GM19455 (cell line): Measurements from ENCODE around the gene TCFL5.

ENCODE experiments used
- ATAC-seq: cut with Tn5 transposase; IDR thresholded peaks from one replicate; pipeline ENCODE4 v1.9.1; 2021; ENCODE audit not compliant: unreplicated experiment

Gene TCFL5

DNA sequence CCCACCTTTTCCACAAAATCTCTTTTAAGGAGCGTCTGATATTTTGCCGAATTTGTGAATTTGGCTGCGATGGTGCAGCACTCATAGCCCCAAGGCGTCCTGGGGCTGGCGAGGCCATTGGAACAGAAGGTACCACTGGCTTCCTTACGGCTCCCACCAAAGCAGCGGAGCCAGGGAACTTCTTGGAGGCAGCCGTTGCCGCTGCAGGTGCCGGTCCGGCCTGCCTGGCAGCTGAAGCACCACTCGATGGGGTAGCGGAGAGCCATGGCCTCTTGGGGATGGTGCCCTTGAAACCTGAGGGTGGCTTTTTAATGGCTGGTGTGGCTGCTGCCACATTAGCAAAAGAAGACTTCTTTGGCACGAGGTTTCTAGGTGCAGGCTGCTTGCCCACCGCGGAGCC, 34.9 kb upstream of the TCFL5 start:
- no peak for ATAC-seq

DNA sequence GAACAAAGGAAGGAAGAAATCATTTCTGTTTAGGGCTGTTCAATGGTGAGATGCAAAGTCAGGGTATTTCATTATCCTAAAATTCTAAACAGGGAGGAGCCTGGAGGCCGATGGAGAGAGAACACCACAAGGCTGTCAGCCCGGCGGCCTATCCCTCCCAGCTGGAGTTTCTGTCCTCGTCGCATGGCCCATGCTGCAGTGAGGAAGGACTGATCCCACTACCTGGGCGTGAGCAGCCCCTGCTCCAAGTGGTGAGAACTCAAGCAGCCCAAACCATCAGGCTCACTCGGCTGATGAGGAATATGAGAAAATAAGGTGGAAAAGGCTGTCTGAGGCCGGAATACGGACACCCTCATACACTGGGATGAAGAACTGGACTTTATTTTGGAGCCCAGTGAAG, 33.9 kb upstream of the TCFL5 start:
- ATAC-seq = no peak

DNA sequence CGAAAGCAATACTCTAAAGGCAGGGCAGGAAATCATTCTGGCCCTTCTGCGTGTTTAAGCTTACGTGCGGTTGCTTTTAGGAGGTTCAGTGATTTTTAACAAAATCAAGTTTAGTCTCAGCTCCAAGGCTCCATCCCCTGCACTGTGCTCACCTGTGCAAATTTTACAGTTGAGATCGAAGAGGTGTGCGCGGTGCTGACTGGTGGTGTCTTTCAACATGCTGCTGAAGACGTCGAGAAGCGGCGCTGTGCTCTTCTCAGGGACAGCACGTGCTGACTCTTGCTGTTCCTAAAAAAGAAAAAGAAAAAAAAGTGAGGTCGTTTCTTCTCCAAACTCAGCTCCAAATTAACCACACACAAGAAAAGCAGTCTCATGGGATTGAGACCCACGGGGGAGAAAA, 32.6 kb upstream of the TCFL5 start:
- no peak for ATAC-seq

DNA sequence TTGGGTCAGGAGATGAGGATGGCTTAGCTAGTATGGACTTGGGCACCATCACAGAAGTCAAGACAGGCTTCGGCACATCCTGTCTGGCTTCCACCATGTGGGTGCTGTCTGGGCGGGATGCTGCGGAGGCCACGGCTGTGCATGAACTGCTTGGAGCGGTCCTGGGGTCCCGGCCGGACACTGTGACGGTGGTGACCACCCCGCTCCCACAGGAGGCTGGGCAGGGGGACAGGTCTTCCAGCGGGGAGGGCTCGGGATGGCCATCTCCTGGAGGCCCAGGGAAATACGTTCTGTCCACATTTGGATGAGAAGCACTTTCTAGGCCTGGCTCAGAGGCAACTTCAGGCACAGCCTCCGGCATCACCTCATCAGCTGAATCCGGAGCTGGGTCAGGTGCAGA, 32.1 kb upstream of the TCFL5 start:
- no peak for ATAC-seq

DNA sequence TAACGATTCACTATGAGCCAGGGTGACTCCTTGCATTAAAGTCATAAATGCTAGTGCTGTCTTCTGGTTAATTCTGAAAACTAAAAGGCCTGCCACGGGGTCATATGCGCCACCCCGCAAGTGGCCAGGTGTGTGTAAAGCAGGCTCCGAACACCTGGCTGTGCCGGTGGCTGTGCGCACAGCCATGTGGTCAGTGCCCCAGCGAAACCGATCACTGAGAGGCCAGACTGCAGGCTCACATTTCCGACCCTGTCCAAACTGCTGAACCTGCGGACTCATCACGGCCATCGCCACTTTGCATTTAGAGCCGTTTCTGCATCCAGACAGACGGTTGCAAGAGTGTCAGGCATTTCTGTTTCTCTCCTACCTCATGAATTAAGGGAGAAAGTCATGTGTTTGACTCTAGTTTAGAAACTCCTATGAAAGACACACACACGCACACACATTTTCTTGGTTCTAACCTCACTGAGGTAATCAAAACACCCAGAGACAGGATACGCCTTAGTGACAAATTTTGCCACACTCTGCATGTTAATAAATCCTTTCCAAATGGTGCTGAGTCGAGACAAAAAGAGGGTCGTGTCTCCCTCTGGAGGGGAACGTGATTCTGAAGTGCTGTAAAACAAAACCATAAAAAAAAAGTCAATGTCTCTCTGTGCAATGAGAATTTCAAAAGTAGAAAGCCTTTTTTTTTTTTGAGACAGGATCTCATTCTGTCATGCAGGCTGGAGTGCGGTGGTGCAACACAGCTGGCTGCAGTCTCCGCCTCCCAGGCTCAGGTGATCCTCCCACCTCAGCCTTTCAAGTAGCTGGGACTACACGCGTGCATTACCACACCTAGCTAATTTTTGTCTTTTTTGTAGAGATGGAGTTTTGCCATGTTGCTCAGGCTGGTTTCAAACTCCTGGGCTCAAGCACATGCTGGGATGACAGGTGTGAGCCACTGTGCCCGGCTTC, 31.0 kb upstream of the TCFL5 start:
- no peak for ATAC-seq

DNA sequence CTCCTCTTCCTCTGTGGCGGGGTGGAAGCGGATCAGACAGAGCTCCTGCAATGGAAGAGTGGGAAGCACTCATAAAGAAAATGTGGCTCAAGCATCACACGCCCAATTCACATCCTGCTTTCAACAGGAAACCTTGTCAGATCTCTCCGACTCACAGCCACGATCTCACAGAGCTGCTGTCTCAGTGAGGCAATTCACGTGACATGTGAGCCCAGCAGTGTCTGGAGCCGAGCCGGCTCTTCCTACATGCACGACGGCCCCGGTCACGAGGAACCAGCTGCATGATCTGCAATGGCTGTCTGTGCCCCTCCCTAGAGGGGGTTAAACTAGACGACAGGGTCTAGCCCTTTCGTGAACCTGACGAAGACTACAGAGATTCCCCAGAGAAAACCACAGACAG, 29.5 kb upstream of the TCFL5 start:
- ATAC-seq = no peak

DNA sequence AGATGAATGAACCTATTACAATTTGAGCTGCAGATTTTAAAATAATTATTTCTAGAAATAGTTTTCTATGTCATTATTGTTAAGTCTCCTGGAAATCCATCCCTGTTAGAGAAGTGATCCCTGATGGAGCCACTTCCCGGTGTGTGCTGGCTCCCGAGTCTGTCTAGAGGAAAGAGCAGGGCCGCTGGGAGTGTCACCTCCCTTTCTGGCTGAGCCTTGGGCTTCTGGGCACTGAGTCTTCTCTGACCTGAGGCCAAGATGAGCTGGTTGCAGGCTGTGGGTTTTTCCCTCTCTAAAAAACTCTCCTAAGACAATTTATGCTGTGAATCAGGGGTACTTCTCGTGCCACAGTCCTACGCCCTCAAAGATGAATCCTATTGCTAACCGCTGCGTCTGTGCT, 28.8 kb upstream of the TCFL5 start:
- no peak for ATAC-seq

DNA sequence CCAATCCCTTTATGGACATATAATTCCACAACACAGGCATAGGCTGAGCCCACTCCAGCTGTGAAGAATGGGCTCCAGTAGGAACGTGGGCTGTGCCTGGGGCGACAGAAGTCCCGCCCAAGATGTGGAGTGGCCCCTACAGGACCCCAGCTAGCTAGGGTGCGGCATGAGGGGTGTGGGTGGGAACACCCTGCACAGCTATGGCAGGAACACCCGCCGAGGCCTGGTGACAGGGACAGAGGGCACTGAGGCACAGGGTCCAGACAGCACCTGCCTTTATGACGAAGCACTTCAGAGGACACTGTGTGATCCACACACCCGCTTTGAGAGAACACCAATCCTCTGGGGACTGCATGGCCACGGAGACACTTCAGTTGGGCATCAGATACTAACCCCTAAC, 28.2 kb upstream of the TCFL5 start:
- ATAC-seq = no peak

- ATAC-seq = no peak
These were observed 27.8 kb upstream of the TCFL5 start for GRCh38 chr20:62889411-62889810.

DNA sequence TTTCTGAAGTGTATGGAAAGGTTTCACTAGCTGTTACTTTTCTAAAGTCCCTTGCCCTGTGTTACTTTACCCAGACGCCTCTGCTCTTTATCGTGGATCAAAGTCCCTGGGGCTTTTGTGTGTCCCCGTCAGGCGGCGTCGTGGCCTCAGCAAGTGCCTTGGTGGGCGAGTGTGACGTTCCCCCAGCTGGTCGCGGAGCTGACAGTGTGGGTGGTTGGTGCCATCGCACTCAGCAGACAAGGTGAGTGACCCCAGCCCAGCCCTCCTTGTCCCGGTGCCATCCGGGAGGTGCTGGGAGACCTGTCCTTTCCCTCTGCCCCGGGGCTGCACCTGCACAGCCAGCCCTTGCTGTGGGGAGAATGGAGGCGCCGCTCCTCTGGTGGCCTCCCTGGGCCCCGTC, 27.3 kb upstream of the TCFL5 start:
- no peak for ATAC-seq

DNA sequence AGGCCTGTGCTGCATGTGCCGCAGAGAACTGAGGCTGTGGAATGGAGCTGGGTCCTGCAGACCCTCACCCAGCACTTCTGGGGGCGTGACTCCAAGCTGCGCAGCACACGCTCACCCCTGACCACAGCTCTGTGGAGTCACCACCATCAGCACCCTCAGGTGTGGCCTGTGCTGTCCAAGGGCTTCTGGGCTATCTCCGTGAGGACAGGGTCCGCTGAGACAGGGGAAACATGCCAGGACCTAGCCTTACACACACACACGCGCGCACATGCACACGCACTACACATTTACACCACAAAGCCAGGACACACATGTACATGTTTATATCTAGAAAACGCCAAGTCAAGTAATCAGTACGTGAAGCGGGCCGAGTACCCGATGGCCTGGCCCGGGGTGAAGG, 26.8 kb upstream of the TCFL5 start:
- no peak for ATAC-seq

GRCh38 chr20:62887860-62888239, 26.2 kb upstream of the TCFL5 start:
- no peak for ATAC-seq

- ATAC-seq = no peak
These were observed 25.7 kb upstream of the TCFL5 start for GRCh38 chr20:62887152-62887859.

GRCh38 chr20:62886709-62887058, 25.1 kb upstream of the TCFL5 start:
- ATAC-seq = no peak

GRCh38 chr20:62885896-62886708, 24.5 kb upstream of the TCFL5 start:
- no peak for ATAC-seq

DNA sequence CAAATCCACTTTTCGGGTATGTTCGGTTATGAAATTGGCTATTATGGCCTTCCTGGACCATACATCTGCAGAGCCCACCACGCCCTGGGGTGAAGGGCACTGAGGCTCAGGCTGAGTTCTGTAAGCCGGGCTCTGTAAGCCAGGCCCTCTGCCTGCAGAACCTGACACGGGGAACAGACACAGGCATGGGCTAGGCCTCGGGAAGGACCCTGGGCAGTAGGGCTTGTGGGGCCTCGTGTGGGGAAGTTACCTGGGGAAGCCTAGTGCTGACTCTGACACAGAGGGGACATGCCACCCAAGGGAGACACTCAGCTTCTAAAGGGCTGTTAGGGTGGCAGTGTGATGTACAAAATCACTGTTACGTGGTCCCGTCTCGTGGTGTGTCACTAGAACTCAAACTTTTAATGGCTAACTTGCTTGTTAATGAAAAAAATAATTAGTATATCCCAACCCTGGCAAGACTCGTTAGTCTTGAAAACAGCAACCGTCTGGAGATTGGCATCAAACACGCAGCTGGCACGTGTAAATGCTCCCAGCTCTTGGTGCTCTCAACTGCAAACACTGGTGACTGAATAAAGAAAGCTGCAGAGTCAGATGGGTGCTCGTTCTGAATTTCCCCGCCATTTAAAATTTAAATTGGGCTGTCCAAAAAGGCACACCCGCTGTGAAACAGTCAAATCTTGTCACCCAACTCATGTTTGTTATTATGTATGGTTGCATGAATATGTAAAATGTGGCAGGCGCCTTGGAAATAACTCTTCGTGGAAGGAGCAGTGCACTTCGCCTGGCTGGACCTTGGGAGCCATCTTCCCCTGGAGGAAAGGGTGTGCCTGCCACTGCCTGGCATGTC, 23.6 kb upstream of the TCFL5 start:
- ATAC-seq = no peak

- ATAC-seq = no peak
These were observed 22.9 kb upstream of the TCFL5 start for GRCh38 chr20:62884556-62884955.

GRCh38 chr20:62882426-62882825, 20.8 kb upstream of the TCFL5 start:
- no peak for ATAC-seq

DNA sequence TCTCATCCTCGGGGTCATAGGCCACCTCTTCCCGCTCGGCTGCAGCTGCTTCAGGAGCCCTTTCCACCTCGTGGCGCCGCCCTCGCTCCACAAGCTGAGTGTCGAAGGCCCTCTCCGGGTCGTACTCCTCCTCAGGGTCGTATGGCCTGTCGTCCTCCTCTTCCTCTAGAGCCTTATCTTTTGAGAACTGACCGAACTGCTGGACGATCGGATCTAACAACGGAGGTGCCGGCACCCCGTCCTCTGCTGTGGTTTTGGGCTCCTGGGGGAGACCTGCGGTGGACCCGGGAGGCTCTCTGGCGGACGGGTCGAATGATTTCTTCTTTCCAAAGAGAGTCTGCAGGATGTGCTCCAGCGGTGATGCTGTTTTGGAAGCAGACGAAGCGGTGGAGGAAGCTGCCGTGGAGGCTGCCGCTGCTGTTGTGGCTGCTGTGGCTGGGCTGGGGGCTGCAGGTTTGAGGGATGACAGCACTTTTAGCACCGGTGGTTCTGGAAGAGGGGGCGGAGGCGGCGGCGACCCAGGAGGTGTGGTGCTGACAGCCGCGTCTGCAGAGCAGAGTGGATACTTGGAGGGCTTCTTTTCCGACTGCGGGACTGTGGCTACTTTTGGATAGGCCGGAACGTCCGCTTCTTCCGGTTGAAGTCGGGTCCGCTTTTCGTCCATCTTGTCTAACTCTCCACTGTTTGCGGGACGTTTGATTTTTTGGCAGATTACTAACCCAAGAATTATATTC, 20.2 kb upstream of the TCFL5 start:
- no peak for ATAC-seq
